Gastrocnemius medialis (tissue), 4 donors: ENCODE data around the gene MUC5B.
"Not testable (repeated sequence)": the region's sequence is repeated elsewhere in the genome, so short reads cannot be mapped to it uniquely, and the experiment has no call there.

Experiments used
- POLR2A ChIP-seq, 2 donors: fragments of 450-650 bp; IDR thresholded peaks; one replicate each; pipeline ENCODE4 v1.6.1; 2017; ENCODE audit warnings: antibody characterized with exemption in 2 of 2, mild to moderate bottlenecking in 2 of 2, moderate library complexity in 2 of 2
- TF ChIP-seq, protein P1 (sequence below), 5 experiments: fragments of 450-650 bp in 3 of 5; fragments of 200-600 bp in 2 of 5; sonication (generic) in 2 of 5; IDR thresholded peaks in 4 of 5; conservative IDR thresholded peaks in 1 of 5; 1 replicate in 4 of 5; 2 replicates in 1 of 5; pipeline ENCODE4 v1.5.1; 2016 to 2019; ENCODE audit warnings: antibody characterized with exemption in 5 of 5, mild to moderate bottlenecking in 3 of 5, moderate library complexity in 3 of 5

DNA sequence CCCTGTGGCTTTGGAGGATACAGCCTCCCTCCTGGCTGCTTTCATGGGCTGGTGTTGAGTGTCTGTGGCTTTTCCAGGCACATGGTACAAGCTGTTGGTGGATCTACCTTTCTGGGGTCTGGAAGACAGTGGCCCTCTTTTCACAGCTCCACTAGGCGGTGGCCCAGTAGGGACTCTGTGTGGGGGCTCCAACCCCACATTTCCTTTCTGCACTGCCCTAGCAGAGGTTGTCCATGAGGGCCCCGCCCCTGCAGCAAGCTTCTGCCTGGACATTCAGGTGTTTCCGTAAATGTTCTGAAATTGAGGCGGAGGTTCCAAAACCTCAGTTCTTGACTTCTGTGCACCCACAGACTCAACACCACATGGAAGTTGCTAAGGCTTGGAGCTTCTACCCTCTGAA is 42.6 kb downstream of the MUC5B start:
- TF ChIP-seq, protein P1, sequence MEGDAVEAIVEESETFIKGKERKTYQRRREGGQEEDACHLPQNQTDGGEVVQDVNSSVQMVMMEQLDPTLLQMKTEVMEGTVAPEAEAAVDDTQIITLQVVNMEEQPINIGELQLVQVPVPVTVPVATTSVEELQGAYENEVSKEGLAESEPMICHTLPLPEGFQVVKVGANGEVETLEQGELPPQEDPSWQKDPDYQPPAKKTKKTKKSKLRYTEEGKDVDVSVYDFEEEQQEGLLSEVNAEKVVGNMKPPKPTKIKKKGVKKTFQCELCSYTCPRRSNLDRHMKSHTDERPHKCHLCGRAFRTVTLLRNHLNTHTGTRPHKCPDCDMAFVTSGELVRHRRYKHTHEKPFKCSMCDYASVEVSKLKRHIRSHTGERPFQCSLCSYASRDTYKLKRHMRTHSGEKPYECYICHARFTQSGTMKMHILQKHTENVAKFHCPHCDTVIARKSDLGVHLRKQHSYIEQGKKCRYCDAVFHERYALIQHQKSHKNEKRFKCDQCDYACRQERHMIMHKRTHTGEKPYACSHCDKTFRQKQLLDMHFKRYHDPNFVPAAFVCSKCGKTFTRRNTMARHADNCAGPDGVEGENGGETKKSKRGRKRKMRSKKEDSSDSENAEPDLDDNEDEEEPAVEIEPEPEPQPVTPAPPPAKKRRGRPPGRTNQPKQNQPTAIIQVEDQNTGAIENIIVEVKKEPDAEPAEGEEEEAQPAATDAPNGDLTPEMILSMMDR (IDR thresholded peaks at IDR 0.05 in 4 of 5, conservative IDR thresholded peaks at IDR 0.05 in 1 of 5): not testable (repeated sequence)
- not testable (repeated sequence) for TF ChIP-seq POLR2A (IDR thresholded peaks at IDR 0.05)
